GM12892 (cell line): ENCODE data around the gene TFPI2.

Experiments
- POLR2A ChIP-seq: IDR thresholded peaks from 2 replicates; pipeline ENCODE4 v1.6.1; 2011; ENCODE audit warnings: low read depth, low read length, control low read depth
- TAF1 ChIP-seq: IDR thresholded peaks from 2 replicates; pipeline ENCODE4 v1.6.1; 2011; ENCODE audit warnings: low read depth, mild to moderate bottlenecking, control low read depth, low read length, borderline replicate concordance

DNA sequence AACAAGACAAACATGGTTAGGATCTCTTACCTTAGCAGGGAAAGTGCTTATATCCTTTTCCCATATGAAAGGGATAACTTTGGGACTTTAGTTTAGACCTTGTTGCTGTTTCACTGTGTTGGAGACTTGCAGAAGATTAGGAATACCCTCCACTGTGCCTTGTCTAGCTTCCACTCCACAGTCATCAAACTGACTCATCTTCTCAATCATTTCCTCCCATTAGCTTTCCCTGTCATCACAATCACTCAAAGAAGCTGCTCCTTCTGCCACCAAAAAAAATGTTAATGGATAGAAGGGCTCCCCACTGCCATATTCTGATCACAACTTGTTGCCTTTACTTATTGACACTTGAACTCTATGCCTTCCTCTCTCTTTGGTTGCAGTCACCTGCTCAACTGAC is 47.7 kb upstream of the TFPI2 start:
- TF ChIP-seq POLR2A (no peak), TAF1 (no peak)
